ENCODE data around the gene MUTYH. TPM values are rescaled to one million over a fixed set of nuclear protein-coding genes. Genes with fewer than 3 reads are reported as not detected.
"Not testable (repeated sequence)": the region's sequence is repeated elsewhere in the genome, so short reads cannot be mapped to it uniquely, and the experiment has no call there.

MUTYH gene
- total RNA-seq, 1 experiment from 2014 or later: 124 TPM

- no peaks in the 10 kb centered on the region for H3K27me3 ChIP-seq (ENCODE audit: control insufficient read depth, insufficient read depth, low read length)
- DNase-seq: no peak
- no peaks in the 10 kb centered on the region for H3K36me3 ChIP-seq (replicated peaks; ENCODE audit: control insufficient read depth, insufficient read depth, low read length)
- H3K4me3 ChIP-seq (ENCODE audit: insufficient read depth, low read depth, low read length): peak overlapping the region; percentile 43; the same call in 1 of the 2 replicates
These were observed 23.1 kb downstream of the MUTYH start for GRCh38 chr1:45317166-45317565.

GRCh38 chr1:45314266-45314665, 26.0 kb downstream of the MUTYH start:
- DNase-seq: no peak
- Histone ChIP-seq H3K36me3 (replicated peaks; ENCODE audit: control insufficient read depth, insufficient read depth, low read length) (no peaks in the 10 kb centered on the region), H3K4me3 (ENCODE audit: insufficient read depth, low read depth, low read length) (no peak overlapping the region), H3K27me3 (ENCODE audit: control insufficient read depth, insufficient read depth, low read length) (no peaks in the 10 kb centered on the region)

- H3K36me3 ChIP-seq (replicated peaks; ENCODE audit: control insufficient read depth, insufficient read depth, low read length): no peaks in the 10 kb centered on the region
These were observed 33.3 kb downstream of the MUTYH start for GRCh38 chr1:45306905-45307304.

GRCh38 chr1:45306319-45306718, 33.9 kb downstream of the MUTYH start:
- Histone ChIP-seq H3K4me3 (ENCODE audit: insufficient read depth, low read depth, low read length) (no peak overlapping the region), H3K36me3 (replicated peaks; ENCODE audit: control insufficient read depth, insufficient read depth, low read length) (no peaks in the 10 kb centered on the region)
- DNase-seq: peak; percentile 41

More at GRCh38 chr1:45306905-45307304, 33.3 kb downstream of the MUTYH start:
- Histone ChIP-seq H3K4me3 (ENCODE audit: insufficient read depth, low read depth, low read length) (no peak overlapping the region), H3K27me3 (ENCODE audit: control insufficient read depth, insufficient read depth, low read length) (no peaks in the 10 kb centered on the region)
- DNase-seq: no peak

GRCh38 chr1:45305231-45305630, 35.0 kb downstream of the MUTYH start:
- Histone ChIP-seq H3K27me3 (ENCODE audit: control insufficient read depth, insufficient read depth, low read length) (no peaks in the 10 kb centered on the region), H3K36me3 (replicated peaks; ENCODE audit: control insufficient read depth, insufficient read depth, low read length) (no peaks in the 10 kb centered on the region), H3K4me3 (ENCODE audit: insufficient read depth, low read depth, low read length) (no peak overlapping the region)
- no peak for DNase-seq

More at GRCh38 chr1:45306319-45306718, 33.9 kb downstream of the MUTYH start:
- no peaks in the 10 kb centered on the region for H3K27me3 ChIP-seq (ENCODE audit: control insufficient read depth, insufficient read depth, low read length)

GRCh38 chr1:45304311-45305081, 35.7 kb downstream of the MUTYH start:
- DNase-seq: no peak
- H3K36me3 ChIP-seq (replicated peaks; ENCODE audit: control insufficient read depth, insufficient read depth, low read length): no peaks in the 10 kb centered on the region
- H3K4me3 ChIP-seq (ENCODE audit: insufficient read depth, low read depth, low read length): peak overlapping the region; percentile 93
- H3K27me3 ChIP-seq (ENCODE audit: control insufficient read depth, insufficient read depth, low read length): no peaks in the 10 kb centered on the region

- no peaks in the 10 kb centered on the region for H3K36me3 ChIP-seq (replicated peaks; ENCODE audit: control insufficient read depth, insufficient read depth, low read length)
- no peaks in the 10 kb centered on the region for H3K27me3 ChIP-seq (ENCODE audit: control insufficient read depth, insufficient read depth, low read length)
- H3K4me3 ChIP-seq (ENCODE audit: insufficient read depth, low read depth, low read length): peak overlapping the region; percentile 93
- DNase-seq: peak; percentile 99
These were observed 36.5 kb downstream of the MUTYH start for GRCh38 chr1:45303520-45304310.

- no peak for DNase-seq
- peak overlapping the region; percentile 59 for H3K4me3 ChIP-seq (ENCODE audit: insufficient read depth, low read depth, low read length)
These were observed 37.6 kb downstream of the MUTYH start for GRCh38 chr1:45302505-45303150.

GRCh38 chr1:45300669-45300997, 39.6 kb downstream of the MUTYH start:
- no peak for DNase-seq
- no peaks in the 10 kb centered on the region for H3K27me3 ChIP-seq (ENCODE audit: control insufficient read depth, insufficient read depth, low read length)

More at GRCh38 chr1:45302505-45303150, 37.6 kb downstream of the MUTYH start:
- Histone ChIP-seq H3K36me3 (replicated peaks; ENCODE audit: control insufficient read depth, insufficient read depth, low read length) (no peaks in the 10 kb centered on the region), H3K27me3 (ENCODE audit: control insufficient read depth, insufficient read depth, low read length) (no peaks in the 10 kb centered on the region)

GRCh38 chr1:45299981-45300668, 40.1 kb downstream of the MUTYH start:
- Histone ChIP-seq H3K27me3 (ENCODE audit: control insufficient read depth, insufficient read depth, low read length) (no peaks in the 10 kb centered on the region), H3K36me3 (replicated peaks; ENCODE audit: control insufficient read depth, insufficient read depth, low read length) (no peaks in the 10 kb centered on the region), H3K4me3 (ENCODE audit: insufficient read depth, low read depth, low read length) (no peak overlapping the region)
- DNase-seq: peak; percentile 73

More at GRCh38 chr1:45300669-45300997, 39.6 kb downstream of the MUTYH start:
- H3K4me3 ChIP-seq (ENCODE audit: insufficient read depth, low read depth, low read length): no peak overlapping the region
- no peaks in the 10 kb centered on the region for H3K36me3 ChIP-seq (replicated peaks; ENCODE audit: control insufficient read depth, insufficient read depth, low read length)

- Histone ChIP-seq H3K4me3 (ENCODE audit: insufficient read depth, low read depth, low read length) (no peak overlapping the region), H3K36me3 (replicated peaks; ENCODE audit: control insufficient read depth, insufficient read depth, low read length) (no peaks in the 10 kb centered on the region), H3K27me3 (ENCODE audit: control insufficient read depth, insufficient read depth, low read length) (no peaks in the 10 kb centered on the region)
- DNase-seq: no peak
These were observed 40.9 kb downstream of the MUTYH start for GRCh38 chr1:45299296-45299695.

- H3K4me3 ChIP-seq (ENCODE audit: insufficient read depth, low read depth, low read length): no peak overlapping the region
- no peak for DNase-seq
- H3K36me3 ChIP-seq (replicated peaks; ENCODE audit: control insufficient read depth, insufficient read depth, low read length): no peaks in the 10 kb centered on the region
- no peaks in the 10 kb centered on the region for H3K27me3 ChIP-seq (ENCODE audit: control insufficient read depth, insufficient read depth, low read length)
These were observed 42.4 kb downstream of the MUTYH start for GRCh38 chr1:45297666-45298356.

GRCh38 chr1:45291716-45292115, 48.5 kb downstream of the MUTYH start:
- DNase-seq: no peak
- H3K4me3 ChIP-seq (ENCODE audit: insufficient read depth, low read depth, low read length): no peak overlapping the region
- H3K27me3 ChIP-seq (ENCODE audit: control insufficient read depth, insufficient read depth, low read length): no peaks in the 10 kb centered on the region
- H3K36me3 ChIP-seq (replicated peaks; ENCODE audit: control insufficient read depth, insufficient read depth, low read length): no peaks in the 10 kb centered on the region

- DNase-seq; H3K27me3 ChIP-seq (ENCODE audit: control insufficient read depth, insufficient read depth, low read length); H3K4me3 ChIP-seq (ENCODE audit: insufficient read depth, low read depth, low read length); H3K36me3 ChIP-seq (replicated peaks; ENCODE audit: control insufficient read depth, insufficient read depth, low read length): not testable (repeated sequence)
These were observed 49.2 kb downstream of the MUTYH start for GRCh38 chr1:45291002-45291401.

Data from H7 (cell line).